BLaER1 (cell line): ENCODE measurements around the gene MYL7.
"Not testable (repeated sequence)": the region's sequence is repeated elsewhere in the genome, so short reads cannot be mapped to it uniquely, and the experiment has no call there.

Experiments used
- H3K27ac ChIP-seq: shearing (Covaris generic); formaldehyde crosslinking; 2 replicates; pipeline ENCODE4 v1.8.1; 2022
- H3K27me3 ChIP-seq: shearing (Covaris generic); formaldehyde crosslinking; 2 replicates; pipeline ENCODE4 v1.8.1; 2022
- H3K36me3 ChIP-seq: shearing (Covaris generic); formaldehyde crosslinking; 2 replicates; pipeline ENCODE4 v1.8.1; 2022
- H3K4me1 ChIP-seq: shearing (Covaris generic); formaldehyde crosslinking; 2 replicates; pipeline ENCODE4 v1.8.1; 2022
- H3K4me2 ChIP-seq: shearing (Covaris generic); formaldehyde crosslinking; 2 replicates; pipeline ENCODE4 v1.8.1; 2022
- H3K4me3 ChIP-seq: shearing (Covaris generic); formaldehyde crosslinking; 2 replicates; pipeline ENCODE4 v1.8.1; 2022
- H3K9ac ChIP-seq: shearing (Covaris generic); formaldehyde crosslinking; 2 replicates; pipeline ENCODE4 v1.8.1; 2022
- H3K9me3 ChIP-seq: shearing (Covaris generic); formaldehyde crosslinking; 2 replicates; pipeline ENCODE4 v1.8.1; 2022
- H4K20me1 ChIP-seq: shearing (Covaris generic); formaldehyde crosslinking; 2 replicates; pipeline ENCODE4 v1.8.1; 2022
- Cebpa-rat ChIP-seq: shearing (Covaris generic); IDR thresholded peaks from 2 replicates; pipeline ENCODE4 v1.8.1; 2022

Gene MYL7

GRCh38 chr7:44184206-44184872 is 43.2 kb upstream of the MYL7 start:
- H4K20me1 ChIP-seq: no peaks in the 10 kb centered on the region
- no peaks in the 10 kb centered on the region for H3K27me3 ChIP-seq
- H3K9ac ChIP-seq: 0 out of 2 replicates have a peak overlapping the region, but pooled peaks have one; percentile 34
- no peak overlapping the region for H3K27ac ChIP-seq
- H3K4me1 ChIP-seq: peaks cover 14% of the 10 kb centered on the region
- no peaks in the 10 kb centered on the region for H3K36me3 ChIP-seq
- H3K4me2 ChIP-seq: no peak overlapping the region
- no peak for TF ChIP-seq Cebpa-rat
- H3K4me3 ChIP-seq: no peak overlapping the region
- H3K9me3 ChIP-seq: peaks cover 13% of the 10 kb centered on the region

DNA sequence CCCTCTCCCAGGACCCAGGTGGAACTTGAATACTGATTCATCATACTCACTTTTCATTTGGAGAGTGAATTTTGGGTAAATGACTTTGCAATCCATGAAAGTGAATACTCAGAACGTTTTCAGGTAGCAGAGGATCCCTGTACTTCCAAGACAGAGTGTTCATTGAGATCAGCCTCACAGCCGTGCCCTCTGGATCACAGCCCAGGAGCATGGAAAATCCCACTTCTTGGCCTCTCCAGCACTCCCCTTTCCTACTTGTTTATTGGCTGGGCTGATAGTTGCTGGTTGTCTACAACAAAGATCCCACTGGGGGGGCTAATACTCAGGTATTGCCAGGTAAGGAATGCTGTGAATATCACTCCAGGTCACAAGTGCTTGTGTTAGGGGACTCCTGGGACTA is 42.3 kb upstream of the MYL7 start:
- Histone ChIP-seq H3K9ac (no peak overlapping the region), H4K20me1 (no peaks in the 10 kb centered on the region), H3K4me1 (peaks cover 14% of the 10 kb centered on the region), H3K27ac (no peak overlapping the region), H3K4me2 (no peak overlapping the region), H3K36me3 (no peaks in the 10 kb centered on the region), H3K9me3 (peaks cover 13% of the 10 kb centered on the region), H3K27me3 (no peaks in the 10 kb centered on the region), H3K4me3 (no peak overlapping the region)
- no peak for TF ChIP-seq Cebpa-rat

GRCh38 chr7:44182827-44183226 is 41.7 kb upstream of the MYL7 start:
- H3K27me3 ChIP-seq: no peaks in the 10 kb centered on the region
- no peak overlapping the region for H3K4me2 ChIP-seq
- H3K27ac ChIP-seq: no peak overlapping the region
- H3K4me1 ChIP-seq: peaks cover 18% of the 10 kb centered on the region
- no peak overlapping the region for H3K9ac ChIP-seq
- no peaks in the 10 kb centered on the region for H4K20me1 ChIP-seq
- no peaks in the 10 kb centered on the region for H3K36me3 ChIP-seq
- no peak overlapping the region for H3K4me3 ChIP-seq
- TF ChIP-seq Cebpa-rat: no peak
- peaks cover 13% of the 10 kb centered on the region for H3K9me3 ChIP-seq

GRCh38 chr7:44180631-44181030 is 39.5 kb upstream of the MYL7 start:
- Histone ChIP-seq H3K27ac (no peak overlapping the region), H3K9ac (no peak overlapping the region), H4K20me1 (no peaks in the 10 kb centered on the region), H3K4me1 (peaks cover 29% of the 10 kb centered on the region), H3K4me3 (no peak overlapping the region), H3K27me3 (no peaks in the 10 kb centered on the region), H3K36me3 (no peaks in the 10 kb centered on the region), H3K4me2 (no peak overlapping the region), H3K9me3 (peaks cover 13% of the 10 kb centered on the region)
- TF ChIP-seq Cebpa-rat: no peak

- Histone ChIP-seq H3K4me3 (no peak overlapping the region), H3K4me2 (no peak overlapping the region), H3K27ac (no peak overlapping the region), H3K27me3 (no peaks in the 10 kb centered on the region), H3K36me3 (no peaks in the 10 kb centered on the region), H3K4me1 (peaks cover 22% of the 10 kb centered on the region), H3K9ac (no peak overlapping the region), H4K20me1 (no peaks in the 10 kb centered on the region), H3K9me3 (peaks cover 9% of the 10 kb centered on the region)
- no peak for TF ChIP-seq Cebpa-rat
Observed at GRCh38 chr7:44177570-44178131, 36.5 kb upstream of the MYL7 start.

- H3K4me2 ChIP-seq: no peak overlapping the region
Observed at GRCh38 chr7:44176486-44176885, 35.4 kb upstream of the MYL7 start.

GRCh38 chr7:44175730-44176129 is 34.6 kb upstream of the MYL7 start:
- H3K4me1 ChIP-seq: peaks cover 22% of the 10 kb centered on the region
- no peak overlapping the region for H3K4me3 ChIP-seq
- H3K27me3 ChIP-seq: no peaks in the 10 kb centered on the region
- no peaks in the 10 kb centered on the region for H3K36me3 ChIP-seq
- no peak overlapping the region for H3K9ac ChIP-seq
- H3K4me2 ChIP-seq: no peak overlapping the region
- peaks cover 12% of the 10 kb centered on the region for H3K9me3 ChIP-seq
- no peak for TF ChIP-seq Cebpa-rat
- no peak overlapping the region for H3K27ac ChIP-seq
- no peaks in the 10 kb centered on the region for H4K20me1 ChIP-seq

More at GRCh38 chr7:44176486-44176885, 35.4 kb upstream of the MYL7 start:
- Histone ChIP-seq H3K36me3 (no peaks in the 10 kb centered on the region), H4K20me1 (no peaks in the 10 kb centered on the region), H3K9me3 (peaks cover 7% of the 10 kb centered on the region), H3K27me3 (no peaks in the 10 kb centered on the region), H3K27ac (no peak overlapping the region), H3K9ac (no peak overlapping the region), H3K4me1 (peaks cover 22% of the 10 kb centered on the region), H3K4me3 (no peak overlapping the region)
- no peak for TF ChIP-seq Cebpa-rat

GRCh38 chr7:44174694-44174948 is 33.5 kb upstream of the MYL7 start:
- H3K4me2 ChIP-seq, H4K20me1 ChIP-seq, H3K27me3 ChIP-seq, H3K9ac ChIP-seq, H3K36me3 ChIP-seq, H3K27ac ChIP-seq, H3K4me3 ChIP-seq: not testable (repeated sequence)
- Histone ChIP-seq H3K9me3 (peaks cover 12% of the 10 kb centered on the region), H3K4me1 (peaks cover 18% of the 10 kb centered on the region)

DNA sequence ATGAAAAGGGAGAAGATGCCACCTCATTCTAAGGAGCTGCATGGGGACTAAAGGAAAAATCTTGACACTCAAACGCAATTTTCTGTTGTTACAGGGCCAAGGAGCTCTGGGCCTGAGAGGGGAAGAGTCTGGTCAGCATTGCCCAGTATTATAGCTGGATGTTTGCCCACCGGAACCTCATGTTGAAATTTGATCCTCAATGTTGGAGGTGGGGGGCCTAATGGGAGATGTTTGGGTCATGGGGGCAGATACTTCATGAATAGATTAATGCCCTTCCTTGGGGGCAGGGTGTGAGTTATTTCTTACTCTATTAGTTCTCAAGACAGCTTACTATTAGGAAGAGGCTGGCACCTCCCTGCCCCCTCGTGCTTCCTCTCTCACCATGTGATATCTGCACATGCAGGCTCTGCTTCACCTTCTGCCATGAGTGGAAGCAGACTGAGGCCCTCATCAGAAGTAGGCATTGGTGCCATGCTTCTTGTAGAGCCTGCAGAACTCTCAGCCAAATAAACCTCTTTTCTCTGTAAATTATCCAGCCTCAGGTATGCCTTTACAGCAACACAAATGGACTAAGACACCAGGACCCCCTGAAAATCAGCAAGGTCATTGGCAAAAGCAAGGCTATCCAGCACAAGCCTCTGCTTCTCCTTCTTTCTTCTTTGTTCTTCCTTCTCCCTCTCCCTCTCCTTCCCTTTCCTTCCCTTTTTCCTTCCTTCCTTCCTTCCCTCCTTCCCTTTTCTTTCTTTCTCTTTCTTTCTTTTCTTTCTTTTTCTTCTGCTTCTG is 33.0 kb upstream of the MYL7 start:
- H3K27ac ChIP-seq: no peak overlapping the region
- H3K4me1 ChIP-seq: peaks cover 14% of the 10 kb centered on the region; the same call in 1 of the 2 replicates
- TF ChIP-seq Cebpa-rat: no peak
- H3K27me3 ChIP-seq: no peaks in the 10 kb centered on the region
- no peaks in the 10 kb centered on the region for H4K20me1 ChIP-seq
- no peak overlapping the region for H3K9ac ChIP-seq
- no peak overlapping the region for H3K4me2 ChIP-seq
- peaks cover 12% of the 10 kb centered on the region for H3K9me3 ChIP-seq
- H3K36me3 ChIP-seq: no peaks in the 10 kb centered on the region
- no peak overlapping the region for H3K4me3 ChIP-seq

DNA sequence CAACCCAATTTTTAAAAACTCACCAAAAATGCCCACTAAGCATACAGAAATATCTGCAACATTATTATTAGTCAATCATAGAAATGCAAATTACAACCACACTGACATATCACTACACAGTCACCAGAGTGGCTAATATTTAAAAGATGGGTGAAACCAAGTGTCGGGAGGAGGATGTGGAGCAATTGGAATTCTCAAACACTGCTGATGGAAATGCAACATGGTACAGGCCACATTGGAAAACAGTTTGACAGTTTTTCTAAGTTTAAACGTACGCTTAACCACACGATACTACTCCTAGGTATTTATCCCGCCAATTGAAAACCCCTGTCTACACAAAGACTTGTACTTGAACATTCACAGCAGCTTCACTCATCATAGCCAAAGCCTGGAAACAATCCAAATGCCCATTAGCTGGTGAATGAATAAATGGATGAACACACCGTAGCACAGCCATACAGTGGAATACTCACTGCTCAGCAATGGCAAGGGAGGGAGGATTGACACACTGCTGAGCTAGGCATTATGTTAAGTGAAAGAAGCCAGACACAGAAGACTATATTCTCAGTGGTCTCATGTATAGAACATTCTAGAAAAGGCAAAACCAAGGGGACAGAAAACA is 31.8 kb upstream of the MYL7 start:
- H3K36me3 ChIP-seq: no peaks in the 10 kb centered on the region
- H3K4me3 ChIP-seq: no peak overlapping the region
- H3K9me3 ChIP-seq: peaks cover 12% of the 10 kb centered on the region
- no peaks in the 10 kb centered on the region for H3K27me3 ChIP-seq
- H3K4me2 ChIP-seq: no peak overlapping the region
- H3K9ac ChIP-seq: no peak overlapping the region
- peaks cover 20% of the 10 kb centered on the region for H3K4me1 ChIP-seq
- no peak for TF ChIP-seq Cebpa-rat
- no peak overlapping the region for H3K27ac ChIP-seq
- no peaks in the 10 kb centered on the region for H4K20me1 ChIP-seq
